GM12872 (cell line): ENCODE data around the gene PEMT.

Experiments
- CTCF ChIP-seq: IDR thresholded peaks from 3 replicates; pipeline ENCODE4 v1.5.1; 2011; ENCODE audit warnings: low read depth, mild to moderate bottlenecking, low read length, moderate library complexity; ENCODE audit not compliant: insufficient read depth

PEMT gene

GRCh38 chr17:17566896-17567513 lies 24.5 kb downstream of the PEMT start:
- TF ChIP-seq CTCF: no peak

GRCh38 chr17:17565471-17566339 lies 25.8 kb downstream of the PEMT start:
- no peak for TF ChIP-seq CTCF

GRCh38 chr17:17564896-17565295 lies 26.6 kb downstream of the PEMT start:
- TF ChIP-seq CTCF: no peak

GRCh38 chr17:17564323-17564722 lies 27.2 kb downstream of the PEMT start:
- no peak for TF ChIP-seq CTCF

- no peak for TF ChIP-seq CTCF
These were observed 28.0 kb downstream of the PEMT start for GRCh38 chr17:17563530-17563929.

- TF ChIP-seq CTCF: no peak
These were observed 29.4 kb downstream of the PEMT start for GRCh38 chr17:17562146-17562511.

- TF ChIP-seq CTCF: no peak
These were observed 29.9 kb downstream of the PEMT start for GRCh38 chr17:17561408-17562145.
